ENCODE measurements around the gene BBS12.

- TF ChIP-seq USF1 (IDR thresholded peaks at IDR 0.05) (no peak), CEBPB (IDR thresholded peaks at IDR 0.05) (no peak), RAD21 (IDR thresholded peaks at IDR 0.05; ENCODE audit: low read depth) (no peak), EP300 (IDR thresholded peaks at IDR 0.05; ENCODE audit: borderline replicate concordance) (no peak), TAF1 (IDR thresholded peaks at IDR 0.05; ENCODE audit: low read depth) (no peak), TEAD4 (IDR thresholded peaks at IDR 0.05) (no peak), REST (IDR thresholded peaks at IDR 0.05; ENCODE audit: low read depth) (no peak), MAX (IDR thresholded peaks at IDR 0.05) (no peak), EGR1 (IDR thresholded peaks at IDR 0.05) (no peak), TCF12 (IDR thresholded peaks at IDR 0.05; ENCODE audit: low read depth) (no peak), CREB1 (IDR thresholded peaks at IDR 0.05; ENCODE audit: low read depth) (no peak)
Measured at GRCh38 chr4:122765692-122766352, 33.3 kb downstream of the BBS12 start.

Data from Ishikawa (cell line).